ENCODE measurements around the gene GSDME.
"Not testable (repeated sequence)": the region's sequence is repeated elsewhere in the genome, so short reads cannot be mapped to it uniquely, and the experiment has no call there.

The GSDME gene

GRCh38 chr7:24739306-24739705, 18.0 kb downstream of the GSDME start:
- no peak for DNase-seq

DNA sequence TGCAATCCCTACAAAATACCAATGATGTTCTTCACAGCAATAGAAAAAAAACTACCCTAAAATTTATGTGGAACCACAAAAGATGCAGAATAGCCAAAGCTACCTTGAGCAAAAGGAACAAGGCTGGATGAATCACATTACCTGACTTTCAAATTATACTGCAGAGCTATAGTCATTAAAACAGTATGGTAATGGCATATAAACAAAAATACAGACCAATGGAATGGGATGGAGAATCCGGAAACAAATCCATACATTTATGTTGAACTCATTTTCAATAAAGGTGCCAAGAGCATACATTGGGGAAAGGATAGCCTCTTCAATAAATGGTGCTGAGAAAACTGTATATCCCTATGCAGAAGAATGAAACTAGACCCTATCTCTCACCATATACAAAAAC, 18.7 kb downstream of the GSDME start:
- no peak for DNase-seq

DNA sequence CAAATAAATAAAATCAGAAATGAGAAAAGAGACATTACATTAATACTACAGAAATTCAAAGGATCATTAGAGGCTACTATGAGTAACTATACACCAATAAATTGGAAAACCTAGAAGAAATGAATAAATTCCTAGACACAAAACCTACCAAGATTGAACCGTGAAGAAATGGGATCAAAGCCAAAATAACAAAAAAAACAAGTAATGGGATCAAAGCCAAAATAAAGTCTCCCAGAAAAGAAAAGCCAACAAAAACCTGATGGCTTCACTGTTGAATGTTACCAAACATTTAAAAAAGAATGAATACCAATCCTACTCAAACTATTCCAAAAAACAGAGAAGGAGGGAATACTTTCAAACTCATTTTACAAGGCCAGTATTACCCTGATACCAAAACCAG, 20.0 kb downstream of the GSDME start:
- no peak for DNase-seq

DNA sequence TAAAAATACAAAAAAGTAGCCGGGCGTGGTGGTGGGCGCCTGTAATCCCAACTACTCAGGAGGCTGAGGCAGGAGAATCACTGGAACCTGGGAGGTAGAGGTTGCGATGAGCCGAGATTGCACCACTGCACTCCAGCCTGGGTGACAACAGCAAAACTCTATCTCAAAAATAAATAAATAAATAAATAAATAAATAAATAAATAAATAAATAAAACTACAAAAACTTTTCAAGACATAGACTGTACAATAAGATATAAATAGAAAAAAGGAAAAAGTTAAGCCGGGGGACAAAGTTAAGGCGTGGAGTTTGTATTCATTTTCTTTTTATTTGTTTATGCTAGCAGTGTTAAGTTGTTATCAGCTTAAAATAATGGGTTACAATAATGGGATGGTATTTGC, 21.7 kb downstream of the GSDME start:
- not testable (repeated sequence) for DNase-seq

DNA sequence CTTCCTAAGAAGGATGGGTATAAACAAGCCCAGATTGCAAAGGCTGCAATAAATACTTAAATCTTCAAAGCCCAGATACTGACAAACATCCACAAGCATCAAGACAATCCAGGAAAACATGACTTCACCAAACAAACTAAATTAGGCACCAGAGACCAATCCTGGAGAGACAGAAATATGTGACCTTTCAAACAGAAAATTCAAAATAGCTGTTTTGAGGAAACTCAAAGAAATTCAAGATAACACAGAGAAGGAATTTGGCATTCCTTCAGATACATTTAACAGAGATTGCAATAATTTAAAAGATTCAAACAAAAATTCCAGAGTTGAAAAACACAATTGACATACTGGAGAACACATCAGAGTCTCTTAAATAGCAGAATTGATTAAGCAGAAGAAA, 23.0 kb downstream of the GSDME start:
- DNase-seq, result no peak

- no peak for DNase-seq
Measured at GRCh38 chr7:24733414-24734060, 23.7 kb downstream of the GSDME start.

- DNase-seq, result no peak
Measured at GRCh38 chr7:24732646-24733413, 24.4 kb downstream of the GSDME start.

- no peak for DNase-seq
Measured at GRCh38 chr7:24731313-24731712, 26.0 kb downstream of the GSDME start.

GRCh38 chr7:24730018-24730369, 27.3 kb downstream of the GSDME start:
- no peak for DNase-seq

DNA sequence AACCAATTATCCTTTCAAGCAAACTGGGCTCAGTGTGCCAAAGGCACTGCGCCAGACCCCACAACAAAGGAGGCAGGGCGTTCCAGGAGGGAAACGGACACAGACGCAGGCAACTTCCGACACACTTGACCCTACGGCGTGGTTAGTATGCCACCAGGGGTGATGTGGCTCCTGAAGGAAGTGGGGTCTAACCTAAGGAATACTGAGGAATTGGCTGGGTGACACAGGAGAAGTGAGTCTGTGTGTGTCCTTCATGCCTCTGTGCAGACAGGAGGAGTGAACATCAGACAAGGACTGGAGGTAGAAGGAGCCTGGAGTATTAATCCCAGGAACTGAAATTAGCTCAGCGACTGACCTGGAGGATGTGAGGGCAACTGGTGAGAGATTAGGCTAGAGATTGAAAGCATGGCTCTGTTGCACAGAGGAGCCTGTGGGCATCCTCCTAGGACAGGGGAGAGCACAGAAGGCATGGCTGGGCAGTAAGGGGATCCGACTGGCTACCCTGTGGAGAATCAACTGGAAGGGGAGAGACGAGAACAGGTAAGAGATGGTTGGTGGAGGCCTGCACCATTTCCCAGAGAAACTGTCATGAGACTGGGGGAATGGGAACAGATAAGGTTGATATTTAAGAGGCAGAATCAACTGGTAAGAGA, 27.8 kb downstream of the GSDME start:
- peak; percentile 11 for DNase-seq

DNA sequence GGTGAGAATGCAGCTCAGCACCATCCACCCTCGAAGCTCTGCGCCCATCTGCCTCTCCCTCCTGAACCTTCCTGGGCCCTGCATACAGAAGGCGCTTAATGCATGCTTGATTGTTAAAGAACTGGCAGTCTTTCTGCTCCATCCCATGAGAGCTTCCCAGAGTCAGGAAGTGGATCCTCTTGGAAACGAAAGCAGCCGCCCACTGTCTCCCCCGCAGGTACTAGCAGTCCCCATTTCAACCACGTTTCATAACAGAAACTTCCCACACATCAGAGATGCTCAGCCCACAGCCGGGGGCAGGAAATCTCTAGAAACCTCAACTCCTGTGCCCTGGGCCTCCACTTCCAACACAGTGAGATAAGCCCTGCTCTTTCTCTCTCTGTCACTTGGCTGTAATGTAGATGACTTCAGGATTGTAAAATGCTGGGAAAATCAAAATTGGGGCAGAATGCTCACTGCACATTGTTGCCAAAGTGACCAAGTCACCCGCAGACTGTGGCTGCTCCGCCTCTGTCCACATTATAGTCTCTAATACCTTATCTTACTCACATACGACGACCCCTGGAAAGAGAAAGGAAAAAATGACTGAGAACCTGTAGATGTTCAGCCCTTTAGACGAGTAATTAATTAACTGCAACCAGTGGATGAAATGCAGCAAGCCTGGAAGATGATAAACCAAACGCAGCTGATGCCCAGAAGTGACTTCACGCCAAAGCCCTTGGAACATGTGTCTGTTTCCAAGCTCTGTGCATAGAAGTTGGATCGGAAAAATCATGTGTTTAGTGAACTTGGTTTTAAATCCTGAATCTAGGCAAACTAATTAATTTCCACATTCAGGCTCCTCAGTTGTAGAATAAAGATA, 28.5 kb downstream of the GSDME start:
- DNase-seq, result no peak

DNA sequence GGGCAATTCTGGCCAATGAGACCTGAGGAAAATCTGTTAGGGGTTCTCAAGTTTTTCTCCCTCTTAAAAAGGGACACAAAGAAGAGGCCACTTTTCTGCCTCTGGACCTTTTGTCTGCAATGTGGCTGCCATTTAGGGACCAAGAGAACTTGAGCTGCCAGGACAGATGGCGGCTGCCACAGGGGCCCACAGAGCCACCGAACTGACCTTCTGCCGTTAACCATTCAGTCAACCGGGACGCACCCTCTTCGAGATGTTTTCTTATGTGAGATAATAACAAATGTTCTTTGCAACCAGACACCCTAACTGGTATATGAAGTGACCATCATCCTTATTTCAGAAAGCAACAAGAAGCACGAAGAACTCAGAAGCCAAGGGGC, 29.2 kb downstream of the GSDME start:
- no peak for DNase-seq

DNA sequence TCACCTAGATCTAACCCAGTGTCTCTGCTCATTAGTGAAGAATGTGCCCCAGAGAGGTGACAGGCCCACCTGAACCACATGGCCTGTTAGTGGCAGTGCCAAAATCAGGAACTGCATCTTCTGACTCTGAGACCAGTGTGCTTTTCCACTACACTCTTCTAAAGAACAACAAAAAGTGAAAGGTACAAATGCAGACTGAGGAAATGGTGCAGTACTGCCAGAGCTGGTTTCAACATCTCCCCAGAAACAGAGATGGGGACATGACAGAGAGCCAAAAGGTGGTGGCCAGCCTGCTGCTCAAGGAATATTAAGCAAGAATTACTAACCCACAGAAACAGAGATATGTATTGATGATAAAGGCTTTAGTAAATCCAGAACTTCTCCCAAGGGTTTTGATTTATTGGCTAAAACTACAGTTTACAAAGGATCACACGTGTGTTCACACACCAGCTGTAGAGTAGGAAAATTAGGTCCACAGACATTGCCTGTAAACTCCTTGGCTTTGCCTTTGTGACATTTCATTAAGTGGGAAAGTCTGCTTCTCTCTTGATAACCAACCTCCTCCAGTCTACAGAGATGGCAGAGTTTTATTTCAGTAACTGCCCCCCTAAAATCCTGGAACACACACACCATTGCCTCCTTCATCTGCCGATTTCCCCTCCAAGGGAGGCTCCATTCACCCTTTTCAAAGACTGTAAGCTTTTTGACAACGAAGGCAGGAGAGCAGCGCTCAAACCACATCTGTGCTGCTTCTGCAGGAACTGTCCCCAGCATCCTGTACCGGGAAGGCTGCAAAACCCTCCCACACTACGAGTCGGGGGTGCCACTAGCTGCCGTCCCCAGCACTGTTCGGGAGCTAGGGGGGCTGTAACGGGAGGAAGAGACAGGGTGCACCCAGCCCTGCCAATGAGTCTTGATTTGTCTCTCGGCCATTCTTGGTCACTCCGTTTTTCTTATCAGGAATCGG, 29.8 kb downstream of the GSDME start:
- DNase-seq, result no peak

DNA sequence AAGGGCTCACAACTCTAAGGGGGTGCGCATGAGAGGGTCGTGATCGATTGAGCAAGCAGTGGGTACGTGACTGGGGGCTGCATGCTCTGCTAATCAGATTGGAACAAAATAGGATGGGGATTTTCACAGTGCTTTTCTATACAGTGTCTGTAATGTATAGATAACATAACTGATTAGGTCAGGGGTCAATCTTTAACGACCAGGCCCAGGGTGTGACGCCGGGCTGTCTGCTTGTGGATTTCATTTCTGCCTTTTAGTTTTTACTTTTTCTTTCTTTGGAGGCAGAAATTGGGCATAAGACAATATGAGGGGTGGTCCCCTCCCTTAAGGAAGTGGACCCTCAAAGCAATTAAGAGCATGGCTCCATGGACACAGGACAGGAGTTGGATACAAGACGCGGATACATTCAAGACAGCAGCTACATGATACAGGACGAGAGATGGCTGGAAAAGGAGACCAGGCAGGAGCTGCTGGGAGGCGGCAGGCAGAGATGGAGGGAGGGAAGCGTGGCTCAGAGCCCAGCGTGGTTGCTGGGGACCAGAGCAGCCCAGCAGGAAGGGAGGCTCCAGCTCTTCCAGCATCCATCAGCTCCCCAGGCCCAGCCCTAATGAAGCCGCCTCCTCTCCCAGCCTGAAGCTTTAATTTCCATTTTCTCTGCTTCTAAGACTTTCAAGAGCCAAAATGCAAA, 31.6 kb downstream of the GSDME start:
- no peak for DNase-seq

- DNase-seq, result no peak
Measured at GRCh38 chr7:24724451-24725190, 32.6 kb downstream of the GSDME start.

DNA sequence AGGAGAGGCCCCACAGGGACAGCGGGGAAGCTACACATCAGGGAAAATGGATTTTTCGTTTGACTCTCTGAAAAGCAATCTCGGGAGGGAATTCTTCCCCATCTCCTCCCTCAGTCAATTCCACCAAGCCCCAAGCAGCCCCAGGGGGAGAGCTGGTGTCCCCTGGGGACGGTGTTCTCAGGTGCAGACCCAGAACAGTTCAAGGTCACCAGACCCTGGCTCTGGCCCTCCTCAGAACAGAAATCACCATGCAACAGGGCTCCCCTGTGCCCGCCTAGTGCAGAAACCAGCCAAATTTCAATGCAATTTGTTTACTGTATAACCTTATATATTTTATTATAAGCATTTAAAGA, 34.1 kb downstream of the GSDME start:
- DNase-seq, result no peak

DNA sequence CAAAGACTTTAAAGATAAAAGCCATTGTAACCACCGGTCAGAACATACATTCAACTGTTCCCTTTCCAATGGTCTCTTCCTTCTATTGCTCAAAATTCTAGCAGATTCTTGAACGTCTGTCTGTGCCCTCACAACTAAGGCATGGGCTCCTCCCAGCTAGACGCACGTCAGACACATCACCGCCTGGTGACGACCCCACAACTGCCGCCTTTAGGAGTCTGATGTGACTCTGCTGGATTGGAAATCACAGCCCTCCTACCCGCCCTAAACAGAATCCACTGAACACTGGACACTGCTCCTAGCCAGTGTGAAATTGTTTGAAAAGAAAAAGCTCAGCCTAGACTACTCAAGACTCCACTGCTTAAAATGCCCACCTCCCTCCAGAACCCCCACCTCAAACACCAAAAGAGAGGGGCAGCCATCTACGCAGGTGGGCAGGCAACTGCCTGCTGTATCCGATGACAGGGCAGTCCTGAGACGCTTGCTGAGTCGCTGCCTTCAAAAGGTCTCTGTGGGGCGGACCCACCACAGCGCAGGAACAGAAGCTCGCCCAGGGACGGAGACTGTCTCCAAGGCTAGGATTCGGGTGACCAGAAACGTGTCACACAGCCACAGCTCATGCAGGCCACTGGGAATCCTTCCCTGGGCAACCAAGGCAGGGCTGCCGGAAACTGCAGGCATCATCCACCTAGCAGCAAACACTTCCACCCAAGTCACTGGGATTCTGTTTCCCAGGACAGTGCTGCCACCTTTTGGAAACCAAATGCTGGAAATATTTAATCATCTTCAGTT, 34.7 kb downstream of the GSDME start:
- DNase-seq, result no peak

DNA sequence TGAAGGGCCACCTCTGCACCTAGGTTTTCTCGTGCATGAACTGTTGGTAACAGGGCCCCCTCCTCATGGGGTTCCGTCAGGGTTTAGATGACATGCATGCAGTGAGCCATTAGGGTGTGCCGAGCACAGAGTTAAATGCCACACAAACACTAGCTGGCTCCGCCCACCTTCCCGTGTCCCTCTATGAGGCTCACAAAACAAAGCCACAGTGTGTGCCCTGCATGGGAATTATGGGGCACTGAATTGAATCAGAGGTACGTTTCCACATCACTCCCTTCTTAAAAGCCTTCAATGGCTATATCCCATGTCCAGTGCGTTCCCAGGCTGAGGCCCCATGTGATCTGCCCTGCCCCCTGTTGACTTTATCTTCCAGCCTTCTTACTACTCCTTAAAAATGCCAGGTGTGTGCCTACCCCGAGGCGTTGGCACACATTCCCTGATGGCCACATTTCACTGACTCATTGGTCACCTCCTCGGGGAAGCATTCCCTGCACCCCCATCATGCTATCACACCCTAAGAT, 35.7 kb downstream of the GSDME start:
- no peak for DNase-seq

DNA sequence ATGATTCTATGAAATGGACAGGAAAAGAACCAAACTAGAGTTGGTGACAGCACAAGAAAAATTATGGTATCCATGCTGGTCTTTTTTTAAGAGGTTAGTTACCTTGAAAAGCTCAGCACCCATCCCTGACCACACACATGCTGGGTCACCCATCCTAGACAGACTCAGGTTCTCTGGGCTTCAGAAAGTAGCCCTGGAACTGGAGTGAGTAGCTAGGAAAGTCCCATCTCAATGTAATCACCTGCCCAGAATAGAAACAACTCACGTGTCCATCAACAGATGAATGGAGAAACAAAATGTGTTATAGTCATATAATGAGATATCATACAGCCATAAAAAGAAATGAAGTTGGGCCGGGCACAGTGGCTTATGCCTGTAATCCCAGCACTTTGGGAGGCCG, 37.0 kb downstream of the GSDME start:
- no peak for DNase-seq

GRCh38 chr7:24718977-24719491, 38.2 kb downstream of the GSDME start:
- no peak for DNase-seq
